K562 (cell line): Measurements from ENCODE around the gene MAGI1.

Experiments
- CBFB ChIP-seq: sonication (generic); formaldehyde crosslinking; IDR thresholded peaks from 2 replicates; pipeline ENCODE4 v1.4.0; 2020; ENCODE audit warnings: mild to moderate bottlenecking, missing genetic modification reagents
- CHD2 ChIP-seq: IDR thresholded peaks from 2 replicates; pipeline ENCODE4 v1.6.1; 2011; ENCODE audit warnings: low read depth, low read length
- EZH2 ChIP-seq: IDR thresholded peaks from 2 replicates; pipeline ENCODE4 v1.6.1; 2012; ENCODE audit warnings: low read depth, mild to moderate bottlenecking, inconsistent platforms, low read length, borderline replicate concordance
- FOXA1 ChIP-seq: fragments of 450-650 bp; IDR thresholded peaks from 2 replicates; pipeline ENCODE4 v1.6.1; 2016; ENCODE audit warnings: mild to moderate bottlenecking, borderline replicate concordance
- MAFG ChIP-seq: fragments of 450-650 bp; conservative IDR thresholded peaks from 2 replicates; pipeline ENCODE4 v1.6.1; 2016; ENCODE audit warnings: missing genetic modification characterization, missing compliant biosample characterization
- MAFK ChIP-seq: IDR thresholded peaks from 2 replicates; pipeline ENCODE4 v1.6.1; 2011; ENCODE audit warnings: low read length, improper control_type of control experiment
- NFIC ChIP-seq: fragments of 450-650 bp; IDR thresholded peaks from 2 replicates; pipeline ENCODE4 v1.6.1; 2017; ENCODE audit warnings: mild to moderate bottlenecking, inconsistent platforms
- POLR2A ChIP-seq: fragments of 450-650 bp; conservative IDR thresholded peaks from 2 replicates; pipeline ENCODE4 v1.6.1; 2016
- RBM15 ChIP-seq: fragments of 200-400 bp; formaldehyde crosslinking; IDR thresholded peaks from 2 replicates; pipeline ENCODE4 v1.6.1; 2018; ENCODE audit warnings: mild to moderate bottlenecking, low read length, moderate library complexity; ENCODE audit not compliant: insufficient read depth
- THAP7 ChIP-seq: fragments of 250-450 bp; sonication (Bioruptor Pico); IDR thresholded peaks from 2 replicates; pipeline ENCODE4 v1.5.0; 2021
- ZNF830 ChIP-seq: fragments of 250-450 bp; sonication (Bioruptor Pico); IDR thresholded peaks from 2 replicates; pipeline ENCODE4 v1.5.0; 2021; ENCODE audit warnings: mild to moderate bottlenecking
- TF ChIP-seq, protein P1 (sequence below): fragments of 250-450 bp; sonication (Bioruptor Pico); IDR thresholded peaks from 2 replicates; pipeline ENCODE4 v1.5.1; 2021; ENCODE audit warnings: mild to moderate bottlenecking
- TF ChIP-seq, protein P2 (sequence below): sonication (generic); formaldehyde crosslinking; IDR thresholded peaks from 2 replicates; pipeline ENCODE4 v1.8.1; 2023; ENCODE audit warnings: mild to moderate bottlenecking, missing genetic modification reagents, moderate library complexity

DNA sequence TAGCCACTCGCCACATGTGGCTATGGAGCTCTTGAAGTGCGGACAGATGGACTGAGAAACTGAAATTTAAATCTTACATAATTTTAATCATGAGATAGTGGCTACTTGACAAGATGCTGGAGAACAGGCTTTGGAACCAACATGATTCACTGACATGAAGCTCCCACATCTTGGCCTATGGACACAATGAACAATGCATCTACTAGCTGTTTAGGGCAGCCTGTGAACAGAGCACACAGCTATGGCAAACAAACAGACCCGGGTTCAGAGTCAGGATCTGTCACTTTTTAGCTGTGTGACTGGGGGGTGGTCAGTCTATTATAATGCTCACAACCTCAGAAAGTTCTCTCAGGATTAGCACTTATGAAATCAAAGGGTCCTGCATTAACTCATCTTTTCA lies 616.6 kb downstream of the MAGI1 start:
- TF ChIP-seq, protein P1, sequence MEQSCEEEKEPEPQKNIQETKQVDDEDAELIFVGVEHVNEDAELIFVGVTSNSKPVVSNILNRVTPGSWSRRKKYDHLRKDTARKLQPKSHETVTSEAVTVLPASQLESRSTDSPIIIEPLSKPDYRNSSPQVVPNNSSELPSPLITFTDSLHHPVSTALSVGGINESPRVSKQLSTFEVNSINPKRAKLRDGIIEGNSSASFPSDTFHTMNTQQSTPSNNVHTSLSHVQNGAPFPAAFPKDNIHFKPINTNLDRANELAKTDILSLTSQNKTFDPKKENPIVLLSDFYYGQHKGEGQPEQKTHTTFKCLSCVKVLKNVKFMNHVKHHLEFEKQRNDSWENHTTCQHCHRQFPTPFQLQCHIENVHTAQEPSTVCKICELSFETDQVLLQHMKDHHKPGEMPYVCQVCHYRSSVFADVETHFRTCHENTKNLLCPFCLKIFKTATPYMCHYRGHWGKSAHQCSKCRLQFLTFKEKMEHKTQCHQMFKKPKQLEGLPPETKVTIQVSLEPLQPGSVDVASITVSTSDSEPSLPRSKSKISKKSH = no peak
- TF ChIP-seq NFIC (no peak), ZNF830 (CRISPR knock-in tag) (no peak), THAP7 (CRISPR knock-in tag) (no peak), RBM15 (no peak), POLR2A (no peak), MAFK (no peak), CHD2 (no peak), CBFB (CRISPR knock-in tag) (no peak), FOXA1 (no peak), EZH2 (no peak), MAFG (no peak)
- TF ChIP-seq, protein P2, sequence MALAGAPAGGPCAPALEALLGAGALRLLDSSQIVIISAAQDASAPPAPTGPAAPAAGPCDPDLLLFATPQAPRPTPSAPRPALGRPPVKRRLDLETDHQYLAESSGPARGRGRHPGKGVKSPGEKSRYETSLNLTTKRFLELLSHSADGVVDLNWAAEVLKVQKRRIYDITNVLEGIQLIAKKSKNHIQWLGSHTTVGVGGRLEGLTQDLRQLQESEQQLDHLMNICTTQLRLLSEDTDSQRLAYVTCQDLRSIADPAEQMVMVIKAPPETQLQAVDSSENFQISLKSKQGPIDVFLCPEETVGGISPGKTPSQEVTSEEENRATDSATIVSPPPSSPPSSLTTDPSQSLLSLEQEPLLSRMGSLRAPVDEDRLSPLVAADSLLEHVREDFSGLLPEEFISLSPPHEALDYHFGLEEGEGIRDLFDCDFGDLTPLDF (CRISPR knock-in tag) = no peak
